ENCODE results near the gene ATP1A3. TPM values are rescaled to one million over a fixed set of nuclear protein-coding genes. Genes with fewer than 3 reads are reported as not detected.

ATP1A3 gene
- total RNA-seq, 1 experiment from 2014 or later = 8.5 TPM

DNA sequence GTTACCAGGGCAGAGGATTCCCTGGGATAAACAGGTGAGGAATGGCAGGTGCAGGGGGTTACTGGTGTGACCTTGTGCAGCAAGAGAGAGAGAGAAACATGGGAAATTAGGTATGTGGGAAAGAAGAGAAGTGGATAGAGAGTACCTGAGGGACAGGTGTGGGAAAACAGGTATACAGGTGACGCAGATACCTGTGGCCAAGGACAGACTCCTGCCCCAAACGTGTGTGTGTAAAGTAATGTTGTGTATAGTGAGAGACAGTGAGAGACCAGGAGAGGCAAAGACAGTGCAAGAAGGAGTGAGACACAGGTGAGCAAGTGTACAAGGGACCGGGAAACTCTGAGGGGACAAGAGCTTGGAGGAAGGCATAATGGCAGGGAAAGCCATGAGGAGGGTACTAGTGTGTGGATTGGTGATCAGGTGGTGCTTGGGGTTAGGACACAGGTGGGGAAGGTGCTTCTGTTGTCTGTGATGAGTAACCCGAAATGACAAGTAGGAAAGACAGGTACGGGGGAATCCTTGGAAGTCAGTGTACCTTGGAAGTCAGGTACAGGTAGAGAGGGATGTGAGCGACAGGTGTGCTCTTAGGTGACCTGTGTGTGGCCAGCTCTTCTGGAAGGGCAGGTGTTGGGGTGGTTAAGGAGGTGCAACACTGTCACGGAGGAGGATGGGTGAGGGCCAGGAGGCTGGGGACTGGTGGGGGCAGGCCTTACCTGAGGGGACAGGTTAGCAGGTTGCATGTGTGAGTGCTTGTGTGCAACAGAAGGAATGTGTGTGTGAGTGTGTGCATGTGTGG, 68.6 kb downstream of the ATP1A3 start:
- H3K4me3 ChIP-seq (ENCODE audit: low read depth, low read length, poor library complexity, severe bottlenecking) = no peak overlapping the region
- POLR2A ChIA-PET (ENCODE audit: low non-redundant PET) = no interaction called here
- H3K27me3 ChIP-seq (replicated peaks; ENCODE audit: insufficient read depth, low read depth, low read length, poor library complexity) = no peaks in the 10 kb centered on the region
- TF ChIP-seq, protein P1, sequence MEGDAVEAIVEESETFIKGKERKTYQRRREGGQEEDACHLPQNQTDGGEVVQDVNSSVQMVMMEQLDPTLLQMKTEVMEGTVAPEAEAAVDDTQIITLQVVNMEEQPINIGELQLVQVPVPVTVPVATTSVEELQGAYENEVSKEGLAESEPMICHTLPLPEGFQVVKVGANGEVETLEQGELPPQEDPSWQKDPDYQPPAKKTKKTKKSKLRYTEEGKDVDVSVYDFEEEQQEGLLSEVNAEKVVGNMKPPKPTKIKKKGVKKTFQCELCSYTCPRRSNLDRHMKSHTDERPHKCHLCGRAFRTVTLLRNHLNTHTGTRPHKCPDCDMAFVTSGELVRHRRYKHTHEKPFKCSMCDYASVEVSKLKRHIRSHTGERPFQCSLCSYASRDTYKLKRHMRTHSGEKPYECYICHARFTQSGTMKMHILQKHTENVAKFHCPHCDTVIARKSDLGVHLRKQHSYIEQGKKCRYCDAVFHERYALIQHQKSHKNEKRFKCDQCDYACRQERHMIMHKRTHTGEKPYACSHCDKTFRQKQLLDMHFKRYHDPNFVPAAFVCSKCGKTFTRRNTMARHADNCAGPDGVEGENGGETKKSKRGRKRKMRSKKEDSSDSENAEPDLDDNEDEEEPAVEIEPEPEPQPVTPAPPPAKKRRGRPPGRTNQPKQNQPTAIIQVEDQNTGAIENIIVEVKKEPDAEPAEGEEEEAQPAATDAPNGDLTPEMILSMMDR (conservative IDR thresholded peaks at IDR 0.05; ENCODE audit: low read depth, low read length) = no peak
- no peak for TF ChIP-seq EZH2 (IDR thresholded peaks at IDR 0.05; ENCODE audit: borderline replicate concordance, low read depth, low read length, poor library complexity, severe bottlenecking)
- no peak for DNase-seq (ENCODE audit: low spot score)
- no peaks in the 10 kb centered on the region for H3K36me3 ChIP-seq (ENCODE audit: insufficient read depth, low read length, poor library complexity, severe bottlenecking)
- H3K27ac ChIP-seq (ENCODE audit: low read depth, low read length, poor library complexity, severe bottlenecking) = no peak overlapping the region
- CTCF ChIA-PET = no interaction called here
- BruUV-seq (replicated peaks) = no TSS peak
- no peaks in the 10 kb centered on the region for H3K9me3 ChIP-seq (ENCODE audit: low read depth, low read length, poor library complexity, severe bottlenecking)
- intact Hi-C loops (cut with micrococcal nuclease; ENCODE audit: unreplicated experiment) = no loop called here
- peaks cover 22% of the 10 kb centered on the region for H3K4me1 ChIP-seq (ENCODE audit: insufficient read depth, low read length, poor library complexity, severe bottlenecking)

DNA sequence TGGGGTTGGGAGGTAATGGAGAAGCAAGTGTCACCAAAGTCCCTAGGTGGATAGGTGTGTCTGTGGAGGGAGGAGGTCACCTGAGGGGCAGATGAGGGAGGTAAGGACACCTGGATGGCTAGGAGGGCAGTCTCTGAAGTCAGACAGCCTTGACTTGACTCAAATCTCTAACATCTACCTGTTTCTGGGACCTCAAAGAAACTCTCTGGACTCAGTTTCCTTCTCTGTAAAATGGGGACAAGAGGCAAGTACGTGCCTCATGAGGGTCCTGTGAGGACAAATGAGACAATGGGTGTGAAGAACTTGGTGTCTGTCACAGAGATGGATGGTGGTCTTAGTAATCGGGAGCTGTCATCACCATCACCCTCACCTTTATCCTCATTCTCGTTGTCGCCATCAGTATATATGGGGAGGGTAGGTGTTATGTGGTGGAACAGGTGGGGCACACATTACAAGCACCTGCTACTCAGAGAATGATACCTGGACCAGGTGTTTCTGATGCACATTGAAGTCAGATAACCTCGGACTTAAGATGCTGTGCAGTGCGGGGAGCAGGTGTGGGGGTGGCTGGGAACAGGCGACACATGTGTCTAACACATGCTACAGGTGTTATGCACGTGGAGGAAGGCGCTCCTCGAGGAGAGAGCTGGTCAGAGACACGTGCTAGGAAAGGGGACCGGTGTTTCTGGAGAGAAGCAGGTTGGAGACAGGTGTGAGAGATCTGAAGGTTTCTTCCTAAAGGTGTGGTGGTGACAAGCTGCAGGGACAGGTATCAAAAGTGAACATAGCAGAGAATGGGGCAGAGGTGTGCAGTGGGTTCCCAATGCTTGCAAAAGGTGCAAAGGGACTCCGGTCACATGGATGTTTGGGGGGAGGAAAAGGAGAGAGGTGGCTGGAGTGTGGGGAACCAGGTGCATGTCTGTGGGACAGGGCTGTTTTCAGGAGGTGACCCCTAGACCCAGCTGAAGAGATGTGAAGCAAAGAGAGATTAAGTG, 69.6 kb downstream of the ATP1A3 start:
- TF ChIP-seq EZH2 (IDR thresholded peaks at IDR 0.05; ENCODE audit: borderline replicate concordance, low read depth, low read length, poor library complexity, severe bottlenecking) = no peak
- TF ChIP-seq, protein P1 (conservative IDR thresholded peaks at IDR 0.05; ENCODE audit: low read depth, low read length) = no peak
- DNase-seq (ENCODE audit: low spot score) = no peak
- Histone ChIP-seq H3K27me3 (replicated peaks; ENCODE audit: insufficient read depth, low read depth, low read length, poor library complexity) (no peaks in the 10 kb centered on the region), H3K36me3 (ENCODE audit: insufficient read depth, low read length, poor library complexity, severe bottlenecking) (no peaks in the 10 kb centered on the region), H3K9me3 (ENCODE audit: low read depth, low read length, poor library complexity, severe bottlenecking) (no peaks in the 10 kb centered on the region), H3K4me3 (ENCODE audit: low read depth, low read length, poor library complexity, severe bottlenecking) (no peak overlapping the region), H3K4me1 (ENCODE audit: insufficient read depth, low read length, poor library complexity, severe bottlenecking) (peaks cover 14% of the 10 kb centered on the region), H3K27ac (ENCODE audit: low read depth, low read length, poor library complexity, severe bottlenecking) (no peak overlapping the region)
- intact Hi-C loops (cut with micrococcal nuclease; ENCODE audit: unreplicated experiment) = no loop called here
- POLR2A ChIA-PET (ENCODE audit: low non-redundant PET) = no interaction called here
- CTCF ChIA-PET = no interaction called here
- no TSS peak for BruUV-seq (replicated peaks)

DNA sequence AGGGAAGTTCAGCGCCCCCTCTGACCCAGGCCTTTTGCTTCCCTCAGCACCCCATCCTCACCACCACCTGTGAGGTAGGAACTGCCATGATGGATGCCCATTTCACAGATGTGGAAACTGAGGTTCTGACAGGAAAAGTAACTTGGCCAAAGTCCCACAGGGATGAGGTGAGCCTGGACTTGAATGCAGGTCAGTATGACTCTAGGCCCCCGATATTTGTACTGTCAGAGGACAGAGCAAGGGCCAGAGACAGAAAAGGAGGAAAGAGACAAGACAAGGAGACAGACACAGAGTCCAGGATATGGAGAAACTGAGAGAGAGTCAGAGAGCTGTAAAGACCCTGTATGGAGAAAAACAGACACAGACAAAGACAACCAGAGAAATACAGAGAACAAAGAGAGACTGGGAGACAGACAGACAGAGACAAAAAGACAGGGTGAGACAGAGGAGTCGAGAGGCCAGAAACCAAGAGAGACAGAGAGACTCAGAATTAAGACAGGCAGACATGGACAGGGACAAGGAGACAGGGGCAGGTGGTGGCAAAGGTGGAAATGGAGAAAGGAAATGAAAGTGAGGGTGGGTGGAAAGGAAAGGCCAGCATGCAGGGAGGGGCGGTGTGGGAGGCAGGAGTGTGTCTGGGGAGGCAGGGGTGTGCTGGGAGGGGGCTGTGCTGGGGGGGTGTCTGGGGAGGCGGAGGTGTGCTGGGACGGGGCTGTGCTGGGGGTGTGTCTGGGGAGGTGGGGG, 70.8 kb downstream of the ATP1A3 start:
- ChIA-PET POLR2A (ENCODE audit: low non-redundant PET) (no interaction called here), CTCF (no interaction called here)
- no peaks in the 10 kb centered on the region for H3K27me3 ChIP-seq (replicated peaks; ENCODE audit: insufficient read depth, low read depth, low read length, poor library complexity)

More for the DNA sequence above, 70.8 kb downstream of the ATP1A3 start:
- Histone ChIP-seq H3K36me3 (ENCODE audit: insufficient read depth, low read length, poor library complexity, severe bottlenecking) (no peaks in the 10 kb centered on the region), H3K9me3 (ENCODE audit: low read depth, low read length, poor library complexity, severe bottlenecking) (no peaks in the 10 kb centered on the region), H3K27ac (ENCODE audit: low read depth, low read length, poor library complexity, severe bottlenecking) (no peak overlapping the region), H3K4me1 (ENCODE audit: insufficient read depth, low read length, poor library complexity, severe bottlenecking) (peaks cover 4% of the 10 kb centered on the region), H3K4me3 (ENCODE audit: low read depth, low read length, poor library complexity, severe bottlenecking) (no peak overlapping the region)
- DNase-seq (ENCODE audit: low spot score) = no peak
- TF ChIP-seq, protein P1 (conservative IDR thresholded peaks at IDR 0.05; ENCODE audit: low read depth, low read length) = no peak
- TF ChIP-seq EZH2 (IDR thresholded peaks at IDR 0.05; ENCODE audit: borderline replicate concordance, low read depth, low read length, poor library complexity, severe bottlenecking) = no peak
- intact Hi-C loops (cut with micrococcal nuclease; ENCODE audit: unreplicated experiment) = no loop called here
- no TSS peak for BruUV-seq (replicated peaks)
